Measurements from ENCODE around the gene CALD1.

DNA sequence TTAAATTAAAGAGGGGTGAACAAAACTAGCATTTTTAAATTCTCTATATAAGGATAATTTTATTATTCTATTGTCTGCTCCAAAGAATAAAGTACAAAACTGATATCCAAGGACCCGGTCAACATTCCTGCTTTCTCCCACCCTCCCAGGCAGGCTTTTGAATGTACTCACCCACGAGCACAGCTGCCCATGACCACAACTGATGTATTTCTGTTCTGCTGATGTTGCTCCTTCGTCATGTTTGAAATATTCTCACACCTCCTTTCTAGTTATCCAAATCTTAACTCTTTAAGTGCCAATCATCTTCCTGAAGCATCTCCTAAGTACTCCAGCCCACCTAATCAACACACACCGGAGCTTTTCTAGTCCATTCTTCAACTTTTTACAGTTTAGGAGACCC lies 46.7 kb downstream of the CALD1 start:
- TF ChIP-seq, protein P1, sequence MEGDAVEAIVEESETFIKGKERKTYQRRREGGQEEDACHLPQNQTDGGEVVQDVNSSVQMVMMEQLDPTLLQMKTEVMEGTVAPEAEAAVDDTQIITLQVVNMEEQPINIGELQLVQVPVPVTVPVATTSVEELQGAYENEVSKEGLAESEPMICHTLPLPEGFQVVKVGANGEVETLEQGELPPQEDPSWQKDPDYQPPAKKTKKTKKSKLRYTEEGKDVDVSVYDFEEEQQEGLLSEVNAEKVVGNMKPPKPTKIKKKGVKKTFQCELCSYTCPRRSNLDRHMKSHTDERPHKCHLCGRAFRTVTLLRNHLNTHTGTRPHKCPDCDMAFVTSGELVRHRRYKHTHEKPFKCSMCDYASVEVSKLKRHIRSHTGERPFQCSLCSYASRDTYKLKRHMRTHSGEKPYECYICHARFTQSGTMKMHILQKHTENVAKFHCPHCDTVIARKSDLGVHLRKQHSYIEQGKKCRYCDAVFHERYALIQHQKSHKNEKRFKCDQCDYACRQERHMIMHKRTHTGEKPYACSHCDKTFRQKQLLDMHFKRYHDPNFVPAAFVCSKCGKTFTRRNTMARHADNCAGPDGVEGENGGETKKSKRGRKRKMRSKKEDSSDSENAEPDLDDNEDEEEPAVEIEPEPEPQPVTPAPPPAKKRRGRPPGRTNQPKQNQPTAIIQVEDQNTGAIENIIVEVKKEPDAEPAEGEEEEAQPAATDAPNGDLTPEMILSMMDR (IDR thresholded peaks at IDR 0.05; ENCODE audit: low read depth, low read length, poor library complexity, severe bottlenecking) = no peak
- no peak for TF ChIP-seq EZH2phosphoT487 (IDR thresholded peaks at IDR 0.05; ENCODE audit: borderline replicate concordance, low read length)
